PC-3 (cell line): ENCODE data around the gene DSTN.

Experiments
- EZH2 ChIP-seq: fragments of 300-600 bp; sonication (generic); IDR thresholded peaks from one replicate; pipeline ENCODE4 v1.6.1; 2017; ENCODE audit warnings: antibody characterized with exemption, mild to moderate bottlenecking, low read length; ENCODE audit not compliant: unreplicated experiment
- EZH2phosphoT487 ChIP-seq: fragments of 300-600 bp; sonication (generic); IDR thresholded peaks from 2 replicates; pipeline ENCODE4 v1.6.1; 2018; ENCODE audit warnings: mild to moderate bottlenecking, antibody characterized with exemption, low read length, borderline replicate concordance
- TF ChIP-seq, protein P1 (sequence below): fragments of 300-600 bp; sonication (generic); conservative IDR thresholded peaks from 2 replicates; pipeline ENCODE4 v1.5.1; 2017; ENCODE audit warnings: antibody characterized with exemption, low read depth, mild to moderate bottlenecking, low read length

DNA sequence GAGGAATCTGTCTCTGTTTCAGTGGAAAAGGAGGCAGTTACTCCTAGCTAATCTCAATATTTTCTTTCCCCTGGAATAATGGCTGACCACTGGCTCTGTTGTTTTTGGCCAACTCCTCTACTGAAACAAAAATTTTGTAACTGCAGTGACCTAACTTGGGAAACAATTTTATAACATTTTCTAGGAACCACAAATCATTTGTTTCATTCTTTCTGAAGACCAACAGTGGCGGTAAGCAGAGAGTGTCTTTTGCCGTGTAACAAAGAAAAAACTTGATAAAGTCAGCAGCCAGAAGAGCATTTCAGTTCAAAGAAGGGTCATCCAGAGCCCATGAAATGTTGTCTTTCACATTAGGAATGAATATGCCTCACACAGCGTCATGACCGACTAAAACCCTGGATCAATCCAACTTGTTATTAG lies 26.9 kb upstream of the DSTN start:
- TF ChIP-seq, protein P1, sequence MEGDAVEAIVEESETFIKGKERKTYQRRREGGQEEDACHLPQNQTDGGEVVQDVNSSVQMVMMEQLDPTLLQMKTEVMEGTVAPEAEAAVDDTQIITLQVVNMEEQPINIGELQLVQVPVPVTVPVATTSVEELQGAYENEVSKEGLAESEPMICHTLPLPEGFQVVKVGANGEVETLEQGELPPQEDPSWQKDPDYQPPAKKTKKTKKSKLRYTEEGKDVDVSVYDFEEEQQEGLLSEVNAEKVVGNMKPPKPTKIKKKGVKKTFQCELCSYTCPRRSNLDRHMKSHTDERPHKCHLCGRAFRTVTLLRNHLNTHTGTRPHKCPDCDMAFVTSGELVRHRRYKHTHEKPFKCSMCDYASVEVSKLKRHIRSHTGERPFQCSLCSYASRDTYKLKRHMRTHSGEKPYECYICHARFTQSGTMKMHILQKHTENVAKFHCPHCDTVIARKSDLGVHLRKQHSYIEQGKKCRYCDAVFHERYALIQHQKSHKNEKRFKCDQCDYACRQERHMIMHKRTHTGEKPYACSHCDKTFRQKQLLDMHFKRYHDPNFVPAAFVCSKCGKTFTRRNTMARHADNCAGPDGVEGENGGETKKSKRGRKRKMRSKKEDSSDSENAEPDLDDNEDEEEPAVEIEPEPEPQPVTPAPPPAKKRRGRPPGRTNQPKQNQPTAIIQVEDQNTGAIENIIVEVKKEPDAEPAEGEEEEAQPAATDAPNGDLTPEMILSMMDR: no peak
- TF ChIP-seq EZH2 (no peak), EZH2phosphoT487 (no peak)
